HFF-Myc (cell line): ENCODE measurements around the gene API5.

ENCODE experiments used
- DNase-seq: peaks from one replicate; pipeline ENCODE4 v3.0.0-alpha.2; 2011; ENCODE audit warnings: low read depth; ENCODE audit errors: extremely low read depth
- H3K4me3 ChIP-seq: replicated peaks from 2 replicates; pipeline ENCODE4 v1.5.1; 2011; ENCODE audit warnings: low read depth, mild to moderate bottlenecking, control low read depth, low read length
- TF ChIP-seq, protein P1 (sequence below): IDR thresholded peaks from 2 replicates; pipeline ENCODE4 v1.5.1; 2012; ENCODE audit warnings: mild to moderate bottlenecking, low read depth, low read length, control low read depth; ENCODE audit errors: missing control alignments

API5 gene

DNA sequence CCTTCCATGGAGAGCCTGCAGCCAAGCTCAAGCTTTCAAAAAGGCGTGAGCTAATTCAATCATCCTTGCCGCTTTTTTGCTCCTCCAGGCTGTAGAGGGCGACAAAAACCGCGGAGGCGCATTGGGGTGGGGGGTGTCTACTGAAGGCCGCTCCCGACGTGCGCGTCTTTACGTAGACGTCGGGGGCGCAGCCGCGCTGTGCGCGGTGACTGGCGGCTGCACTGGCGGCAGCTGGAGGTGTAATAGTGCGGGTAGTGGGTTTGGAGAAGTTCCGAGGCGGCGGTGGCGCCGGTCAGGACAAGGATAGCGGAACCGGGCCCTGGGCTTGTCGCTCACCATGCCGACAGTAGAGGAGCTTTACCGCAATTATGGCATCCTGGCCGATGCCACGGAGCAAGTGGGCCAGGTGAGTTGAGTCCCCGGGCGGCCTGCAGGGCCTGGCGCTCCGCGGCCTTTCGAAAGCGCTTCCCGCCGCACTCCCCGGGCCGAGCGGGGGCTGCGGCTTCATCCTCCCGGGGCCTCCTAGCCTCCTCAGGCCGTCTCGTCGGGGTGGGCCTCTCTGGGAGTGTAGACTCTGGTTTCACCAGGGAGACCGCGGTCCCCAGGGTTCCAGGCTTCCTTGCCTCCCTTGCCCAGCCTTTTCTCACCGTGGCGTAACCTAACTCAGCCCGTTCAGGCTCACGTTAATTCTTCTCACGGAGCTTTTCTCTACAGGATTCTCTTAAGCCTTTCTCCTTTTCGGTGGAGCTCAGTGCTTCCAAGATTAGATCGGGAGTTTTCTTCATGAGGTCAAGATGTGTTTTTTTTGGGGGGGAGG, at the start of gene API5:
TSS of gene API5 (plus strand) at position 206 of the 817 bp plus-strand sequence. CDS start at position 338, 132 bp downstream.
- DNase-seq: peak; percentile 84
- TF ChIP-seq, protein P1, sequence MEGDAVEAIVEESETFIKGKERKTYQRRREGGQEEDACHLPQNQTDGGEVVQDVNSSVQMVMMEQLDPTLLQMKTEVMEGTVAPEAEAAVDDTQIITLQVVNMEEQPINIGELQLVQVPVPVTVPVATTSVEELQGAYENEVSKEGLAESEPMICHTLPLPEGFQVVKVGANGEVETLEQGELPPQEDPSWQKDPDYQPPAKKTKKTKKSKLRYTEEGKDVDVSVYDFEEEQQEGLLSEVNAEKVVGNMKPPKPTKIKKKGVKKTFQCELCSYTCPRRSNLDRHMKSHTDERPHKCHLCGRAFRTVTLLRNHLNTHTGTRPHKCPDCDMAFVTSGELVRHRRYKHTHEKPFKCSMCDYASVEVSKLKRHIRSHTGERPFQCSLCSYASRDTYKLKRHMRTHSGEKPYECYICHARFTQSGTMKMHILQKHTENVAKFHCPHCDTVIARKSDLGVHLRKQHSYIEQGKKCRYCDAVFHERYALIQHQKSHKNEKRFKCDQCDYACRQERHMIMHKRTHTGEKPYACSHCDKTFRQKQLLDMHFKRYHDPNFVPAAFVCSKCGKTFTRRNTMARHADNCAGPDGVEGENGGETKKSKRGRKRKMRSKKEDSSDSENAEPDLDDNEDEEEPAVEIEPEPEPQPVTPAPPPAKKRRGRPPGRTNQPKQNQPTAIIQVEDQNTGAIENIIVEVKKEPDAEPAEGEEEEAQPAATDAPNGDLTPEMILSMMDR: peak; percentile 74
- H3K4me3 ChIP-seq: peak within 1 kb of the TSS; percentile 73

- TF ChIP-seq, protein P1: no peak
- DNase-seq: no peak
- H3K4me3 ChIP-seq: no peak overlapping the region
Measured at GRCh38 chr11:43267856-43268580, 43.8 kb upstream of the API5 start.

- no peak for DNase-seq
- no peak overlapping the region for H3K4me3 ChIP-seq
- TF ChIP-seq, protein P1: no peak
Measured at GRCh38 chr11:43268786-43269185, 43.0 kb upstream of the API5 start.

- no peak for DNase-seq
Measured at GRCh38 chr11:43269254-43269918, 42.4 kb upstream of the API5 start.

GRCh38 chr11:43270468-43270867, 41.3 kb upstream of the API5 start:
- TF ChIP-seq, protein P1: no peak
- no peak overlapping the region for H3K4me3 ChIP-seq
- no peak for DNase-seq

More at GRCh38 chr11:43269254-43269918, 42.4 kb upstream of the API5 start:
- no peak overlapping the region for H3K4me3 ChIP-seq
- TF ChIP-seq, protein P1: no peak

DNA sequence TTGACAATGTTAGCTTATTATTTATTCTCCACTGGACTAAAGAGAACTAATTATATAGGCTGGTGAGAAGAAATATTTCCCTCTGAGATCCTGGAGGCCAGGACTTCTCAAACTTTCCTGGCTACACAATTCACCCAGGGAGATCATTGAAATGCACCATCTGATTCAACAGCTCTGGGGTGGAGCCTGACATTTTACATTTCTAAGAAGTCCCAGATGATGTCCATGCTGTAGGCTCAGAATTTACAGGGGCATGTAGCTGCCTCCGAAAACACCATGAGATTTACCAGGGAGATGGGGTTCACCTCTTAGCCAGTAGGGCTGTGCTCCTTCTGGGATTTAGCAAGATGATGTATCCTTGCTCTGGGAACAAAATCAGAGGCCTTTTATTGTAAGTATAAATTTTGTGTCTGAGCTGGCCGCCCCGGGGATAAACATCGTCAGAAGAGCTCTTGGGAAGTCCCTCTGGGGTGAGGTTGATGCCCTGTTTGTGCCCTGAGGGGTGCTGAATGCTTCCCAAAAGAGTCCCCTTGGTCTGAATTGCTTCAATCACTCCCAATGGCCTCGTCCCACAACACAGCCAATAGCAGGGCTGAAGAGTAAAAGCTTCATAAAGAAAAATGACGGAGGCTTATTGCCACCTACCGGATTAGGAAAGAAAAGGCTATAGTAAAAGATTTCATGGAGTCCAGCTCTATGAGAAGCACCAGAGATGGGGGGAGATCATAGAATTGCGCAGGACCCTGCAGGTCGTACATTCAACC, 33.4 kb upstream of the API5 start:
- TF ChIP-seq, protein P1: peak; percentile 28
- no peak overlapping the region for H3K4me3 ChIP-seq
- no peak for DNase-seq
